Loucy (cell line): ENCODE measurements around the gene IFNG.
A peak's percentile ranks its signal among the peaks of the same experiment; 100 is the strongest.

Experiments
- H2AFZ ChIP-seq: fragments of 200-600 bp; sonication (generic); 2 replicates; pipeline ENCODE4 v1.6.0; 2016; ENCODE audit warnings: antibody characterized with exemption, mild to moderate bottlenecking, low read length, moderate library complexity
- H3F3A ChIP-seq: fragments of 200-600 bp; 2 replicates; pipeline ENCODE4 v1.6.0; 2016; ENCODE audit warnings: antibody characterized with exemption, low read depth, mild to moderate bottlenecking
- H3K27me3 ChIP-seq: fragments of 200-600 bp; sonication (generic); 2 replicates; pipeline ENCODE4 v1.6.1; 2014; ENCODE audit warnings: low read length, mild to moderate bottlenecking; ENCODE audit not compliant: insufficient read depth, poor library complexity, severe bottlenecking
- H3K36me3 ChIP-seq: fragments of 200-600 bp; sonication (generic); 2 replicates; pipeline ENCODE4 v1.6.1; 2016; ENCODE audit warnings: low read length; ENCODE audit not compliant: insufficient read depth
- H3K4me1 ChIP-seq: fragments of 200-600 bp; sonication (generic); 2 replicates; pipeline ENCODE4 v1.5.1; 2014; ENCODE audit warnings: low read length, mild to moderate bottlenecking; ENCODE audit not compliant: insufficient read depth, poor library complexity, severe bottlenecking
- H3K4me2 ChIP-seq: fragments of 200-600 bp; sonication (generic); 2 replicates; pipeline ENCODE4 v1.6.0; 2014; ENCODE audit warnings: antibody characterized with exemption, low read length, low read depth, mild to moderate bottlenecking; ENCODE audit not compliant: poor library complexity, severe bottlenecking
- H3K4me3 ChIP-seq: fragments of 200-600 bp; sonication (generic); 2 replicates; pipeline ENCODE4 v1.5.1; 2014; ENCODE audit warnings: low read length, mild to moderate bottlenecking, mixed read lengths; ENCODE audit not compliant: poor library complexity, severe bottlenecking
- H3K79me2 ChIP-seq: fragments of 200-600 bp; sonication (generic); 2 replicates; pipeline ENCODE4 v1.6.1; 2014; ENCODE audit warnings: low read length; ENCODE audit not compliant: insufficient read depth
- H3K9ac ChIP-seq: fragments of 200-600 bp; sonication (generic); 2 replicates; pipeline ENCODE4 v1.6.0; 2014; ENCODE audit warnings: mild to moderate bottlenecking, low read depth, low read length, moderate library complexity; ENCODE audit not compliant: poor library complexity, severe bottlenecking
- H3K9me2 ChIP-seq: fragments of 200-600 bp; sonication (generic); replicated peaks from 2 replicates; pipeline ENCODE4 v1.6.1; 2016; ENCODE audit warnings: low read depth, low read length, mixed read lengths
- H3K9me3 ChIP-seq: fragments of 200-600 bp; sonication (generic); 2 replicates; pipeline ENCODE4 v1.6.1; 2014; ENCODE audit warnings: mild to moderate bottlenecking, antibody characterized with exemption, low read length, low read depth; ENCODE audit not compliant: insufficient read depth
- H4K20me1 ChIP-seq: fragments of 200-600 bp; sonication (generic); 2 replicates; pipeline ENCODE4 v1.6.0; 2014; ENCODE audit warnings: antibody characterized with exemption, low read length, mild to moderate bottlenecking; ENCODE audit not compliant: insufficient read depth, poor library complexity, severe bottlenecking
- EZH2phosphoT487 ChIP-seq: fragments of 200-600 bp; IDR thresholded peaks from 2 replicates; pipeline ENCODE4 v1.6.1; 2018; ENCODE audit warnings: antibody characterized with exemption, mild to moderate bottlenecking, moderate library complexity, borderline replicate concordance
- TF ChIP-seq, protein P1 (sequence below): fragments of 200-600 bp; sonication (generic); conservative IDR thresholded peaks from 2 replicates; pipeline ENCODE4 v1.5.1; 2014; ENCODE audit warnings: mild to moderate bottlenecking, antibody characterized with exemption, low read length

IFNG gene

DNA sequence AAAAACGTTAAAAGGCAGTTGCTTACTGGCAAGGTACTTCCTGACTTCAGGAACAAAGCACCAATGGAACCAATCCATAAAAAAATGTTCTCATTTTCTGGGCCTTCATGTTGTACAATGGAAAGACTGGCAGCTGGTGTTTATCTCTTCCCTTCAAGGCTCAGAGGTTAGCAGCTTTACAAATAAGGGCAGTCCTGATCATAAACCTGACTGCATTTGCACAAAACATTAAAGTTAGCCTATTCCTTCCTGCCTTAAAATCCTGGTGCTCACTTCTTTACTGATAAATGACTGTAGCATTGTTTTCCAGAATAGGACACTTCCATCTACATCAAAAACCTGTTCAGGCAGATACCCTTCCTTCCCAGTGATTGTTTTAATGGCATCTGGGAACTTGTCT, 46.9 kb upstream of the IFNG start:
- Histone ChIP-seq H3K4me2 (no peak overlapping the region), H3F3A (peaks cover 5% of the 10 kb centered on the region; the same call in 1 of the 2 replicates), H2AFZ (no peak overlapping the region), H3K79me2 (no peaks in the 10 kb centered on the region), H4K20me1 (no peaks in the 10 kb centered on the region), H3K9me3 (no peaks in the 10 kb centered on the region), H3K9ac (no peak overlapping the region), H3K4me1 (peaks cover 22% of the 10 kb centered on the region), H3K4me3 (no peak overlapping the region), H3K9me2 (no peaks in the 10 kb centered on the region), H3K27me3 (no peaks in the 10 kb centered on the region), H3K36me3 (no peaks in the 10 kb centered on the region)
- TF ChIP-seq EZH2phosphoT487: no peak
- TF ChIP-seq, protein P1, sequence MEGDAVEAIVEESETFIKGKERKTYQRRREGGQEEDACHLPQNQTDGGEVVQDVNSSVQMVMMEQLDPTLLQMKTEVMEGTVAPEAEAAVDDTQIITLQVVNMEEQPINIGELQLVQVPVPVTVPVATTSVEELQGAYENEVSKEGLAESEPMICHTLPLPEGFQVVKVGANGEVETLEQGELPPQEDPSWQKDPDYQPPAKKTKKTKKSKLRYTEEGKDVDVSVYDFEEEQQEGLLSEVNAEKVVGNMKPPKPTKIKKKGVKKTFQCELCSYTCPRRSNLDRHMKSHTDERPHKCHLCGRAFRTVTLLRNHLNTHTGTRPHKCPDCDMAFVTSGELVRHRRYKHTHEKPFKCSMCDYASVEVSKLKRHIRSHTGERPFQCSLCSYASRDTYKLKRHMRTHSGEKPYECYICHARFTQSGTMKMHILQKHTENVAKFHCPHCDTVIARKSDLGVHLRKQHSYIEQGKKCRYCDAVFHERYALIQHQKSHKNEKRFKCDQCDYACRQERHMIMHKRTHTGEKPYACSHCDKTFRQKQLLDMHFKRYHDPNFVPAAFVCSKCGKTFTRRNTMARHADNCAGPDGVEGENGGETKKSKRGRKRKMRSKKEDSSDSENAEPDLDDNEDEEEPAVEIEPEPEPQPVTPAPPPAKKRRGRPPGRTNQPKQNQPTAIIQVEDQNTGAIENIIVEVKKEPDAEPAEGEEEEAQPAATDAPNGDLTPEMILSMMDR: no peak

DNA sequence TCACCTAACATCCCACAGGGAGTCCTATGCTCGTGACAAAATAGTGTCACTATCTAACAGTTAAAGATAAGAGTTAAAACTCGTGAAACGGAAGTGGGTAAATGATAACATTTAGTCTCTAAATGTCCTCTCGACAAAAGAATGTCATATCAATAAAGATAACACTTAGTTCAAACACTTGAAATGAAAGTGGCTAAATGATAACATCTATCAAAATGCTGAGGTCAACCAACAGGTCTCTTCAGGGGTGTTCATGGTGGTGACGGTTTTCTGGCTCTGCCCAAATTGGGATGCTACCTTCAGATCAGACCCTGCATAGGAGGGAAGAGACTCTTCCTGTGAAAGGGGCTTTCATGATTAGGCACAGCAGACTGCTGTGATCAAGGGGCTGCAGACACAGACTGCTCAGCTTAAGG, 43.9 kb upstream of the IFNG start:
- peak overlapping the region; percentile 55 for H3K4me2 ChIP-seq
- H3K9me3 ChIP-seq: no peaks in the 10 kb centered on the region
- H3F3A ChIP-seq: peaks cover 5% of the 10 kb centered on the region; the same call in 1 of the 2 replicates
- H3K79me2 ChIP-seq: no peaks in the 10 kb centered on the region
- no peaks in the 10 kb centered on the region for H3K27me3 ChIP-seq
- H3K4me1 ChIP-seq: peaks cover 30% of the 10 kb centered on the region
- no peaks in the 10 kb centered on the region for H4K20me1 ChIP-seq
- H2AFZ ChIP-seq: no peak overlapping the region
- no peaks in the 10 kb centered on the region for H3K36me3 ChIP-seq
- no peaks in the 10 kb centered on the region for H3K9me2 ChIP-seq
- no peak for TF ChIP-seq EZH2phosphoT487
- TF ChIP-seq, protein P1: no peak
- peak overlapping the region; percentile 39 for H3K4me3 ChIP-seq
- no peak overlapping the region for H3K9ac ChIP-seq

DNA sequence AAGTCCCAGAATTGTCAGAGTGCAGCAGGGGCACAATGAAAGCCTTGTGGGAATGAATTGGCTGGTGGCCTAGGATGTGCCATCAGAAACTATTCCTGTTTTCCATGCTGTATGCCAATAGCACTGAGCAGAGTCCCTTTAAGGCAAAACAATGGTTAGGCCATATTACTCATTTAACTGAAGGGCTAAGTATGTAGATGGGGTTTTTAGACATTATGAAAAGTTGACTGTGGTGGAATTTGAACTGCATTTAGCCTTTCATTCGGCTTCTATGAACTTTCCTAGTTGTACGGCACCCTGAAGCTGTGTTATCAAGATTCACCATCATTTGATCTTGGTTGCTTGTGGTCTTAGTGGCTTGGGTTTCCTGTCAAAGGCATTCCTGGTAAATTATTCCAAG, 41.3 kb upstream of the IFNG start:
- H3K36me3 ChIP-seq: no peaks in the 10 kb centered on the region
- peaks cover 4% of the 10 kb centered on the region for H3K27me3 ChIP-seq
- no peak for TF ChIP-seq EZH2phosphoT487
- TF ChIP-seq, protein P1: no peak
- H3K9me2 ChIP-seq: no peaks in the 10 kb centered on the region
- no peaks in the 10 kb centered on the region for H4K20me1 ChIP-seq
- H2AFZ ChIP-seq: no peak overlapping the region
- no peak overlapping the region for H3K4me3 ChIP-seq
- H3K9ac ChIP-seq: no peak overlapping the region
- H3F3A ChIP-seq: peaks cover 5% of the 10 kb centered on the region; the same call in 1 of the 2 replicates
- H3K9me3 ChIP-seq: no peaks in the 10 kb centered on the region
- H3K4me2 ChIP-seq: peak overlapping the region; percentile 22
- peaks cover 30% of the 10 kb centered on the region for H3K4me1 ChIP-seq
- H3K79me2 ChIP-seq: no peaks in the 10 kb centered on the region
